ENCODE results near the gene GJD2.

The GJD2 gene

GRCh38 chr15:34721802-34722438 lies 32.9 kb downstream of the GJD2 start:
- DNase-seq: no peak

GRCh38 chr15:34721157-34721801 lies 33.5 kb downstream of the GJD2 start:
- no peak for DNase-seq

- DNase-seq: no peak
Measured at GRCh38 chr15:34719695-34720094, 35.1 kb downstream of the GJD2 start.

GRCh38 chr15:34718681-34719665 lies 35.8 kb downstream of the GJD2 start:
- DNase-seq: no peak

GRCh38 chr15:34717729-34718128 lies 37.1 kb downstream of the GJD2 start:
- no peak for DNase-seq

GRCh38 chr15:34716111-34716510 lies 38.7 kb downstream of the GJD2 start:
- DNase-seq: no peak

- DNase-seq: no peak
Measured at GRCh38 chr15:34714476-34715121, 40.2 kb downstream of the GJD2 start.

GRCh38 chr15:34713635-34714034 lies 41.2 kb downstream of the GJD2 start:
- DNase-seq: no peak

GRCh38 chr15:34709866-34710265 lies 44.9 kb downstream of the GJD2 start:
- DNase-seq: no peak

GRCh38 chr15:34708422-34708821 lies 46.4 kb downstream of the GJD2 start:
- no peak for DNase-seq

GRCh38 chr15:34701536-34701935 lies 53.3 kb downstream of the GJD2 start:
- no peak for DNase-seq

Measured in activated CD8-positive, alpha-beta memory T cell treated with anti-CD3 and anti-CD28 coated beads for 24 hours (primary cell).